NCI-H524 (cell line): ENCODE data around the gene SLC25A21.
"Not testable (repeated sequence)": the region's sequence is repeated elsewhere in the genome, so short reads cannot be mapped to it uniquely, and the experiment has no call there.

Experiments
- DNase-seq, 2 experiments: peaks; one replicate each; lab custom pipeline; 2025; lab: John Stamatoyannopoulos, UW

SLC25A21 gene

GRCh38 chr14:36823651-36824050 is 348.8 kb downstream of the SLC25A21 start:
- no peak for DNase-seq

DNA sequence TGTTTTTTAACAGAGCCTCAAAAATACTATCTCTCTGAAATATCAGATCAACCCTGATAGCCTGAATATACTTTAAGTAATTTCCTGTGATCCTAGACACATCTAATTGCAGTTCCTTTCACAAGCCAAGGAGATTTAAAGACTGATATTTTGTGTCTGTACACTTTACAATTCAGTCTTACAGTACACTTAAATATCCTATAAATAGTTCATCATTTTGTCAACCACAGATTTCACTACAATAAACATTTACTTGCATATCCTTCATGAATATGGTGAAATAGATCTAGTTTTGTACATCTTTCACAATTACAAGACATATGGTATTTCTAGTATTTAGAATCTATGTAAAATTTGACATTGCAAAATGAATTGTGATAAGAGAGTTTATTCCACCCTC is 349.7 kb downstream of the SLC25A21 start:
- no peak for DNase-seq

- no peak for DNase-seq
These were observed 351.5 kb downstream of the SLC25A21 start for GRCh38 chr14:36820901-36821300.

DNA sequence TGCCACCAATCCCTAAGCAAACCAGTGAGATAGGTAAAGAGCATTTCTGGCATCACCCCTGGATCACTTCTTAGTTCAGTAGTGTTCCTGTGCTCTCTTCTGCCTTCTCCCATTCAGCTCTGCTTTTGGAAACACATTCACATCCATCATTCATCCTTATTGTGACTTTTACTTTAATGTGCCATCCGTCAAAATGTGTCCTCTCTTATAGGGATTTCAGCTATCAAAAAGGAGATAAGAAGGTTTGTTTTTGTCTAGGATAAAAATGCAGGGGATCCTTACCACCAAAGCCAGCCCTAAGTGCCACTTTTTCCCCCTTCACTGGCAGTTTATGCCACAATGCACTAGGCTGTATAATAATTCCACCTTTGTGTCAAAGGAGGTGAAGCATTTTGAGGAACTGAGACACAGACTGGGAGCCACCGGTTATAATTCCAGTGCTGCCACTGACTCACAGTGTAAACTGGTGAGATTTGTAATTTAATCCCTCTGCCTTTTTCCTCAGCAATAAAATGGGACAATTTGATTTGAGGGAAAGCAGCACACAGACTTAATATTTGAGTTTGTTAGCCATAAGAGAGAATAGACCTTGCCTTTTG is 352.2 kb downstream of the SLC25A21 start:
- DNase-seq: peak in 1 of 2 experiments; percentile 33

DNA sequence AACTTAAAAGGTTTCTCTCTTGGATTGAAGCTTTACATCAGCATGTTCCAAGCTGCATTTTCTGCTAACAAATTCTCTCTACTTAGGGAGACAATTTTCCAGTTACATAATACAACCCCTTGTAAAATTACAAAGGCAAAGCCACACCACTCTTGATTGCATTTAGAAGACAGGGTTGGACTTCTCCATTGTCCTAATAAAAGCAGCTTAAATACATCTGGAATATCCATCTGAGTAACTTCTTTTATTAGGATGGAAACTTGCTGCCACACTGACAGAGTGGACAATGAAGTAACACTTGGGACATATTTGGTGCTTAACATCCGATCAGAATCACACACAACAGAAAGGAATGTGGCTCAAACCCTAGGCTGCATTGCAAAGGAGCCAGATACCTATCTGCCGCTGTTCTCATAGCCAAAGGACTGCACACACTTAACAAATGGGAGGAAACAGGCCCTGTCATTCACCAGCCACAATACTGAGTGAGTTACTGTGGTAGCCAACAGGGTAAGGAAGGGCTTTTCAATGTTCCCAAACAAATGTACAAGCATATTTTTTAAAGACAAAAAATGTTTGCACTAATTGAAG is 353.5 kb downstream of the SLC25A21 start:
- no peak for DNase-seq

DNA sequence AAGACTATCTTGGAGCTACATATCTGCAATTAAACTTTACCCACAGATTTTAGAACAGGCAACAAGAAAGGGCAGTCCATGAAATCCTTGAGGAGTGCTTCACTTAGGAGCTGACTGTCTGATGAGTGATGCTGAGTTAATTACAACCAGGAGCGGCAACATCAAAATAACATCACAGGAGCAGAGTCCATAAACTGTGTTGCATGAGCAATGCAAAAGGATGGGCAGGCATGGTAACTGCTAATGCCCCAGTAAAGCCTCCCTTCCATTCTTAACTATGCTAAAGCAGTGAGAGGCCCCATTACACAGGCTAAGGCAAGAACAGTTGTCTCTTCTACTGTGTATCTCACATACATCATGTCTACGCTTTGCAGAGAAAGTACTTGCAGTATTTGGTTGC is 354.2 kb downstream of the SLC25A21 start:
- no peak for DNase-seq

DNA sequence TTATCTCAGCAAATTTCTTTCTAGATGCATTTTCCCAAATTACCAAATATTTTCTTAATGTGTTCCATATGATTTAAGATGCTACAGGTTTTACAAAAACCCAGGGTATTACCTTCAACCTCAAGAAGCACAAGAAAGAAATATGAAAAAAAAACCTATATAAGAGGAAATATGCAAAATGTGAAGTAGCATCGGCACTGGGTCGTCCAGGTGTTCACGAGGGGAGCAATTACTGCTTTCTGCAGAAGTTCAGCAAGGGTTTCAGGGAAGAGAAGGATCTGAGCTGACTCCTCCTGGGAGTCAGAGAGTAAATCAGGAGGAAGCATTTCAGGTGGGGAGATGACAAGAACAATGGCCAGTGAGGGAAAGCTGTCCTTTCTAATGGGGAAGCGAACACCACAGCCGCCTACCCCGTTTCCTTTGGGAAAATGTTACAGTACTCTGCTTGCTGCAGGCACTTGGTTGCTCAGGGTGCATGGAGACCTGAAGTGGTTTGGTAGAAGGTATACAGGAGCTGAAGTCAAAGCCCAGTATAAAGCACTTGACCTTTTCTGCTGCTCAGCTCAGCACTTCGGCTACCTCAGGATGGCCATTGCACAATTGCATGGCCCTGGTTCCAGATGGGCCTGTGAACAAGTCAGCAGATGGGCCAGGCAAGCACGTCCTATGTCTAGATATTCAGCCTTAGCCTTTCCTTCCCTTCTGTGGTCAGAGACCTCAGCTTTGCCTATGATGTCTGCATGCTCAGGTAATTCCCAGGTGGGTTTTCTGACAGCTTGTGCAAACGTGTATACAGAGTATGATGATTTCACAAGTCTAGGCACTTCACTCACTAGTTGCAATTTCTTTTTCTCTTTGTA is 355.1 kb downstream of the SLC25A21 start:
- no peak for DNase-seq

DNA sequence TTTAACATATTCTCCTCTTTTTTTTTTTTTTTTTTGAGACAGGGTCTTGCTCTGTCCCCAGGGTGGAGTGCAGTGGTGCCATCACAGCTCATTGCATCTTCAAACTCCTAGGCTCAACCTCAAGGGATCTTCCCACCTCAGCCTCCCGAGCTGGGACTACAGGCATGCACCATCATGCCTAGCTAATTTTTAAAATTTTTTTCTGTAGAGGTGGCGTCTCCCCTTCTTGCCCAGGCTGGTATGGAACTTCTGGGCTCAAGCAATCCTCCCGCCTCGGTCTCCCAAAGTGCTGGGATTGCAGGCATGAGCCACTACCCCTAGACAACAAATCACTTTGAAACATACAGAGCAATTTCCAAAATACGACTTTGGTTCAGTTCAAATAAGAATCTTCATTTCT is 355.9 kb downstream of the SLC25A21 start:
- no peak for DNase-seq

DNA sequence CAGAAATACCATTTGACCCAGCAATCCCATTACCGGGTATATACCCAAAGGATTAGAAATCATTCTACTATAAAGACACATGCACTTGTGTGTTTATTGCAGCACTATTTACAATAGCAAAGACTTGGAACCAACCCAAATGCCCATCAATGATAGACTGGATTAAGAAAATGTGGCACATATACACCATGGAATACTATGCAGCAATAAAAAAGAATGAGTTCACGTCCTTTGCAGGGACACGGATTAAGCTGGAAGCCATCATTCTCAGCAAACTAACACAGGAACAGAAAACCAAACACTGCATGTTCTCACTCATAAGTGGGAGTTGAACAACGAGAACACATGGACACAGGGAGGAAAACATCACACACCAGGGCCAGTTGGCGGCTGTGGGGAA is 357.6 kb downstream of the SLC25A21 start:
- not testable (repeated sequence) for DNase-seq

DNA sequence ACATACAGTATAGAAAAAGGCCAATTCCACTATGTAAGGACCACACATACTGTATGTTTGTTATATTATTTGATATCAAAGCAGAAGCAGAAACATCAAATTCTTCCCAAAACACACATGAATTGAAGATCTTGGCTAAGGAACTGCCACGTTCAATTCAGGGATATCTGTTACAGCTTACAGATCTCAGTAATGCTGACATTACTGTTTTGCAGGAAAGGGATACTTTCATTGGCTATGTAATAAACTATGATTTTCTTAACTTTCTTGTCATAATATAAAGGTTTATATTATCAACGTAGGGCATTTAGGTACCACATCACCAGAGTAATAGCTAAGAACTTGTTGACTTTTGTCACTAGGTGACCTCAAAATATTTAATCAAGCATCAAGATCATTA is 362.2 kb downstream of the SLC25A21 start:
- no peak for DNase-seq

DNA sequence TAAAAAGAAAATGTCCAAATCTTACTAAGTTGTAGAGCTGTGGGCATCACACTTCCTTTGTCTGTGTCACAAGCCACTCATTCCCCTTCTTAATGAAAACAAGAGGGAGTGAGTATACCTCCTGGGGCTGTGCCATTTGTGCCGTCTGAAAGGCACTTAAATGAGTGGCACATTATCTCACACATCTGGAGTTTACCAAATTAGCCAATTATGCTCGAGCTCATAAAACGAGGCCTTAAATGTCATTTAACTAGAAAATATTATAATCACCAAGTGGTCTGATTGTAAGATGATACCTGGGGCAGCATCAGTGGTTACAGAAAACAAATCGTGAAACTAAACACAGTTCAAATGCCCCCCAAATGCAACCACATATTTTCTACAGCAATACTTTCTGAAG is 364.7 kb downstream of the SLC25A21 start:
- peak; percentile 67 to 93 for DNase-seq

DNA sequence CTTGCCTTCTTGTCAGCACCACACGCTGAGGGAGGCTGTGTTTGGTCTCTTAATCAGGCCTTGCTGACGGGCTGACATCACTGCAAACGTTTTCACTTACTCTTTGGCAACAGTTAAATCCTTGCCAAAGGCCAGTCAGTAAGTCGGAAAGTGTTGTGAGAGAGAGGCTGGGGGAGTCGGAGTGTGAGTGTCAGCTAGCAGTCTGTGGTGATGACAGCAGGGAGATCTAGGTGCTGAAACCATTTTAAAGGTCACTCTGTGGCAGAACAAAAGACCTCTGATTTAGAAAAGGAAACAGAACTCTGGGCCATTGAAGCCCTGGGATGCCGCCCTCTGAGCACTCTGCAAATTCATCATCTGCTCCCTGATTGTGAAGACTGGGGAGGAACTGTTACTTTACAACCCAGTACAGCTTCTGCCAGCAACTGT is 367.3 kb downstream of the SLC25A21 start:
- no peak for DNase-seq

DNA sequence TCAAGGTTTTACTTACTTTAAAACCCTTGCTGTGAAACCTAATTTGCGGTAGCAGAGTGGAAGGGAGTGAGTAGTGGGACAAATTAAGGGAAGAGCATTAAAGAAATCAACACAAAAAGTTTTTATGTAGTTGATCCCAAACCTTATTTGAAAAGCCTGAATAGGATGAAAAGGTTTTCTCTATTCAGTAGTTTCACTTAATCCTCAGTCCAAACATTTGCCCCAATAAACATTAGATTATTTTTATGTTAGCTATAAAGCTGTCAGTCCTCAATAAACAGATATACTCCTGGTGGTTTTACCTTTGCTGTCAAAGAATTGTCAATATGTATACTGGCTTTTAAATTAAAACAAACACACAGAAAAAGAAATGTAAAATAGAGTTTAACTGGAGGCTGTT is 374.8 kb downstream of the SLC25A21 start:
- DNase-seq: no peak

DNA sequence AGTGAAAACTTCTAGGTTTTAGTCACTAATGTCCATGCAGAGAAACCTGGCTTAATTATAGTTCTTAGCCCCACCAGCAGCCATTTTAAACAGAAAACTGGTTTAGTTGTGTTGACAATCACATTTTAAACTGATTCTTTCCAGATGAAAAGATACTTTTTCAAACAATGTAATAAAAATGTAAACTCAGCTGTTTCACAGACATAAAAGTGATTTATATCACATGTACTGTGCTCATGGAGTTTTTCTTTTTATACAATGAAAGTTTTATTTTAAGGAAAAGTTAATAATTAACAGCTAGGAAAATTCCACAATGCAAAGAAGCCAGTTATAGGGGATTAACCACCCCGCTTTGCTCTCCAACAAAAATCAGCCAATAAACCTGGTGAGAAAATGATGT is 381.0 kb downstream of the SLC25A21 start:
- DNase-seq: no peak

- no peak for DNase-seq
These were observed 386.9 kb downstream of the SLC25A21 start for GRCh38 chr14:36785511-36785910.

DNA sequence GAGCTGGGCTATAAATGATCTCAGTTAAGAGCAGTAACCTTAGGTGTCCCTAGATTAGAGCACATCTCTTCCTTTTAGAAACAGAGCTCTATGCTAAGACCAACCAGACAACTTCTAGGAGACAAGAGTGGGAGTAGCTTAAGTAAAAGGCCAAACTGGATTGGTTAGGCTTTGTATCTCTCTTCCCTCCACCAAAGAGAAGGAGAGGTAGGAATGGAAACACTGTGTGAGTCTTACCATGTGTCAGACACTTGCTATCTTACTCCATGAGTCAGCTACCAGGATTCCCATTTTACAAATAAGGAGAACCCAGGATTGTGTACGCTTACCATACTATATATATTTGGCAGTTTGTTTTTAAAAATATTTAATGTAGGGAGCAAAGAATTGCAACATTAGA is 387.9 kb downstream of the SLC25A21 start:
- DNase-seq: no peak

GRCh38 chr14:36781897-36782296 is 390.5 kb downstream of the SLC25A21 start:
- no peak for DNase-seq

DNA sequence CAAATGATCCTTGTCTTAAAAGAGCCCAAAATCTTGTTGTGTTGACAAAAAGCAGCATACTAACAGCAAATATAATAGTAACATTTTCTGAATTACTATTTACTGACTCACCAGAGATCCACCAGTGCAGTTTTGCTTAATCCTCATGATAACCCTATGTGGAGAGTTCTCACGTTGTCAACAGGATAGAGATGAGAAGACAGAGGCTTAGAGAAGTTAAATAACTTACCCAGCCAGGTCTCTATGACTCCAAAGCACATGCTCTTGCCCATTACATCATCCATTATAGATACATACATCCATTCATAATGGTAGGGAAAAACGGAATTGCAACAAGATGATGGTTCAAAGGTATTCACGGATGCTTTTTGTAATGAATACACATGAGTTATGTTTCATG is 398.8 kb downstream of the SLC25A21 start:
- no peak for DNase-seq

GRCh38 chr14:36773136-36773540 is 399.3 kb downstream of the SLC25A21 start:
- DNase-seq: peak in 1 of 2 experiments; percentile 55

DNA sequence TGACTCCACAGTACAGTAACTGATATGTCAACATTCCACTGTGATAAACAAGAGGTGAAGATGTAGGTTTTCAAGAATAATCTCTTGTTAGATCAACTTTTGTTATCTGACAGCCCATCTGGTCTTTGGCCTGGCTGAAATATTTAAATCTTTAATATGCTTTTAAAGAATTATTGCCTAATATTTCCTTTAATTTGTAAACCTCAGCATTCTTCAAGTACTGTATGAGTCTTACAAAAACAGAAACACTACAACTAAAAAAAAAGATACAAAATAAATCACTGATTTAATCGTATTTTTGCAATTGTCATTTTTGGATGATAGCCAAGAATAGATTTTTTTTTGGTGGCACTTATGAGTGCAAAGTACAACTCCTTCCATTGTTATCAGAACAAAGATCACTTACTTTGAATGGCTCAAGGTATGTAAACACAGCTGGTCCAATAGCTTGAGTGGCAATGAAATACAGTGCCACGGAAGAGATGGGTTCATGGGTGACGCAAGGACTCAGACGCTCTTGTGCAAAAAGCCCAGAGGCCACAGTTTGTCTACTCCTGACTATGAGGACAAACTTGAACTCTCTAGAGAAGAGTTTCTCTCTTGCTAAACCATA is 401.3 kb downstream of the SLC25A21 start:
- DNase-seq: peak in 1 of 2 experiments; percentile 60

DNA sequence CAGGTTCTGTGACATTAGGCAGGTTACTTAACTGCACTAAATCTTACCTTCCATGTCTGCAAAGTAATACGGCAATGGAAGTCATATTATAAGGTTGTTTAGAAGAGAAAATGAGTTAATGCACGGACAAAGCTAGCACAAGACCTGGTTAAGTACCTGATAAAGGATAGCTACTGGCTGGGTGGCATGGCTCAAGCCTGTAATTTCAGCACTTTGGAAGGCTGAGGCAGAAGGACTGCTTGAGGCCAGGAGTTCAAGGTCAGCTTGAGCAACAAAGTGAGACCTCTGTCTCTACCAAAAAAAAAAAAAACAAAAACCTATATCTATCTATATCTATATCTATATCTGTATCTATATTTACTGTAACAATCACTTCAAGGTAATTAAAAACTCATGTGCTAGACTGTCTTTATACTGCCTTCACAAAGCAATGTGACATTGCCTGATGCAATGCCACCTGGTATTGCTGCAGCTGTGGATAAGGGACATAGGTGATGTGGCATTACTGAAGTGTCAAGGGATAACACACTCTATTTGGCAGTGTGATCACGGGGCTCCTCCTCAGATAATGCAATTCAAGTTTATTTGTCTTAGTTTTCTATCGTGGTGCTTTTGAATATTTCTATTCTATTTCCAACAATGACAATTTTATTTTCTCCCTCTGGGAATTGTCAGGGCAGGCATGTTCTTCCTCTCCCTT is 403.6 kb downstream of the SLC25A21 start:
- DNase-seq: no peak
